ENCODE data around the gene ELOVL6. TPM values are rescaled to one million over a fixed set of nuclear protein-coding genes. Genes with fewer than 3 reads are reported as not detected.

Gene ELOVL6
- total and polyA plus RNA-seq, 10 of the 15 experiments (the other 5 are each of a cell fraction or from before 2014, with no cell fraction given) = 3.9 to 33.5 (median 8.1) TPM

- TF ChIP-seq ATF2 (IDR thresholded peaks at IDR 0.05; ENCODE audit: low read length) = no peak
These were observed 3.1 kb upstream of the ELOVL6 start (continued) for GRCh38 chr4:110201502-110201901.

- BruUV-seq (replicated peaks) = no TSS peak
- Histone ChIP-seq H3K4me1 (ENCODE audit: control insufficient read depth, insufficient read depth, low read length) (0 out of 2 replicates have a peak, but pooled peaks cover 5% of the 10 kb centered on the region), H4K20me1 (ENCODE audit: control insufficient read depth, insufficient read depth) (no peaks in the 10 kb centered on the region), H3K4me2 (ENCODE audit: control insufficient read depth, insufficient read depth) (no peak overlapping the region), H3K36me3 (ENCODE audit: control insufficient read depth in 2 of 2, insufficient read depth in 2 of 2, low read length in 1 of 2) (no peaks in the 10 kb centered on the region), H3K27me3 (replicated peaks in 1 of 2; ENCODE audit: control insufficient read depth in 2 of 2, insufficient read depth in 2 of 2, low read length in 1 of 2) (no peaks in the 10 kb centered on the region), H3K79me2 (ENCODE audit: control insufficient read depth, insufficient read depth, low read length) (peaks cover 22% of the 10 kb centered on the region), H3K9ac (ENCODE audit: control insufficient read depth, insufficient read depth, low read length) (no peak overlapping the region), H3K9me3 (replicated peaks; ENCODE audit: control insufficient read depth, insufficient read depth, low read length) (no peaks in the 10 kb centered on the region), H2AFZ (ENCODE audit: control insufficient read depth, low read depth, low read length) (no peak overlapping the region), H3K4me3 (no peak overlapping the region), H3K27ac (ENCODE audit: control insufficient read depth, insufficient read depth) (no peak overlapping the region)
- in situ Hi-C loops (cut with MboI) = loop anchor here (10.0 kb wide), 1 partner anchor 304 kb away; no protein-coding TSS in a partner anchor
- POLR2A ChIA-PET = no interaction called here
- intact Hi-C loops (cut with micrococcal nuclease; ENCODE audit: unreplicated experiment) = no loop called here
- TF ChIP-seq ZBTB40 (IDR thresholded peaks at IDR 0.05; ENCODE audit: borderline replicate concordance) = no peak
- no peak for TF ChIP-seq NKRF (conservative IDR thresholded peaks at IDR 0.05)
- no peak for TF ChIP-seq BACH1 (IDR thresholded peaks at IDR 0.05; ENCODE audit: borderline replicate concordance)
- TF ChIP-seq ZNF24 (IDR thresholded peaks at IDR 0.05) = no peak
- 45% methylated on average over 2 of the region's 2 CpGs for WGBS (ENCODE audit: insufficient coverage, insufficient replicate concordance, low lambda C conversion rate, missing lambda C conversion rate)
- FAIRE-seq (no peak), DNase-seq (ENCODE audit: low read depth, low spot score) (no peak), ATAC-seq (no peak)
- CTCF ChIA-PET = no interaction called here
- RAD21 ChIA-PET (ENCODE audit: unreplicated experiment) = no interaction called here
- SMC1A ChIA-PET (ENCODE audit: uncharacterized antibody, unreplicated experiment) = no interaction called here
These were observed 2.3 kb upstream of the ELOVL6 start for GRCh38 chr4:110200689-110201088.
